ENCODE measurements around the gene TELO2.
A peak's percentile ranks its signal among the peaks of the same experiment; 100 is the strongest.

TELO2 gene

DNA sequence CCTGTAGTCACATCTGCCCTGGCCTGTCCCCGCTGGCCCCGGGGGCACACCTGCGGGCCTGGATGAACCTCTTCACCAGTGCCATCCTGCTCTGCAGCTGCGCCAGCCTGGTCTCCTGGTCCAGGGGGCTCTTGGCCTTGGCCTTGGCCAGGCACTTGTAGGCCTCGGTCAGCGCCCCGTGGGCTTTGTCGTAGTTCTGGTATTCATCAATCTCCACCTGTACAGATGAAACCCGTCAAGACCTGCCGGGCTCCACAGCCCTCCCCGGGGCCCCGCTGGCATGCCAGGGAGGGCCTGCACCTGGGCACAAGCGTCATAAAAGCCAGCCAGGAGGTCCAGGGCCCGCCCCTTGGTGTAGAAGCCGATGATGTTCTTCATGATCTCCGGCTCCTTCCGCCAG, 26.7 kb downstream of the TELO2 start:
- no peak for DNase-seq (ENCODE audit: low spot score)

DNA sequence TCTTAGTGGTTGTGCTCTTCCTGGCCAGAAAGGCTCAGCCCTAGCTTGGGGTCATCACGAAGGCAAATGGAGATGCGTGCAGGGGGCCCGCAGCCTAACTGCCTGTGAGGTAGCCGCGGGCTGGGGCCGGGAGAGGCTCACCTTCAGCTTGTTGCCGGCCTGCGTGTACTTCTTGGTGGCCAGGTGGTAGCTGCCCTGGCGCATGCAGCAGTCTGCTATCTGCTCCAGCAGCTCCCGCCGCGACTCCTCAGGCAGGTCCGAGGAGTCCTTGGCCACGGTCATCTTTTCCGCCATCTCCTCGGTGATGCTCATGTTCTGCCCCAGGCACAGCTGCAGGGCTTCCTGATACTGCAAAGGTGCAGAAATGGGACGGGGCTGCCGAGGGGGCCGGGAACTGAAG, 27.3 kb downstream of the TELO2 start:
- no peak for DNase-seq (ENCODE audit: low spot score)

GRCh38 chr16:1523581-1524245, 30.6 kb downstream of the TELO2 start:
- no peak for DNase-seq (ENCODE audit: low spot score)

DNA sequence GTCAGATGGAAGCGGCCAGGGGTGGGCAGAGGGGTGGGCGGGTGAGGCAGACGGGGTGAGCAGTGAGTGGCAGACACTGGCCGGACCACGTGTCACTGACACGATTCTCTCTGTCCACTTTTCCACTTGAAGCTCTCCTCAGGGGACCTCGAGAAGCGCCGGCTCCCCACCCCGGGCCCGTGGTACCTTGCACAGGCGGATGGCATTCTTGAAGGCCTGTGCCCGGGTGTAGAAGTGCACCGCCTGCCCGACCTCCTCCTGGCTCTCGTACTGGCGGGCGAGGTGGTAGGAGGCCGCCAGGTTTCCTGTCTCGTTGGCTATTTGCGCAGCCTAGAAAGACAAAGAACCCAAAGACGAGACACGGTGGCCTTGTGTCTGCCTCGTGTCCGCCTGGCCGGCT, 31.2 kb downstream of the TELO2 start:
- no peak for DNase-seq (ENCODE audit: low spot score)

DNA sequence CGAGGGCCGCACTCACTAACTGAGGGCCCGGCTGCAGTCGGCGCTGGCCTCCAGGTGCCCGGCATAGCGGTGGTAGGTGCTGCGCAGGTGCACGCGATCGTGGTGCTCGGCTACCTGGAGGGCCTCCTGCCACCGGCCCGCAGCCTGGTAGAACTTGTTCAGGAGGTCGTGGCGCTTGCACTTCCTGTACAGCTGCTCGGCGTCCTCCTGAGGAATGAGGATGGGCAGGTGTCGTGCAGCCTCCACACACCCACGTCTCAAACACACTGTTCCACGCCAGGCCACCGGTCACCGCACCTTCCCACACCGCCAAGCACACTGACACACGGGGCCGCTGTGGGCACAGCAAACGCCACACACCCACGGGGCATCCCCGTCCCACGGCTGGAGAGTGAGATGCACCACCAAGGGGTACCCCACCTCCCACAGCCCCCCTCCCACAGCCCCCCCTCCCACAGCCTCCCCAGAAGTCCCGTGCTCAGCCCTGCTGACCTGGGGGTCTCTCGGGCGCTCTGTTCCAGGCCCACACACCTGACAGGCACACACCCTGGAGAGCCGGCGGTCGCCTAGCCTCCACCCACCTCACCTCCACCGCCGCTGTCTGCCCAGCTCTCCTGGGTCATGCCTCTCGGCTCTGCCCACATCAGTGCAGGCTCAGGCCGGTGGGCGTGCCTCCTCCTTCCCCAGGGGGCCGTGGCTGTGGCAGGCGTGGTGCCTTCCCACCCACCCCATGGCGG, 32.9 kb downstream of the TELO2 start:
- DNase-seq (ENCODE audit: low spot score), result no peak

DNA sequence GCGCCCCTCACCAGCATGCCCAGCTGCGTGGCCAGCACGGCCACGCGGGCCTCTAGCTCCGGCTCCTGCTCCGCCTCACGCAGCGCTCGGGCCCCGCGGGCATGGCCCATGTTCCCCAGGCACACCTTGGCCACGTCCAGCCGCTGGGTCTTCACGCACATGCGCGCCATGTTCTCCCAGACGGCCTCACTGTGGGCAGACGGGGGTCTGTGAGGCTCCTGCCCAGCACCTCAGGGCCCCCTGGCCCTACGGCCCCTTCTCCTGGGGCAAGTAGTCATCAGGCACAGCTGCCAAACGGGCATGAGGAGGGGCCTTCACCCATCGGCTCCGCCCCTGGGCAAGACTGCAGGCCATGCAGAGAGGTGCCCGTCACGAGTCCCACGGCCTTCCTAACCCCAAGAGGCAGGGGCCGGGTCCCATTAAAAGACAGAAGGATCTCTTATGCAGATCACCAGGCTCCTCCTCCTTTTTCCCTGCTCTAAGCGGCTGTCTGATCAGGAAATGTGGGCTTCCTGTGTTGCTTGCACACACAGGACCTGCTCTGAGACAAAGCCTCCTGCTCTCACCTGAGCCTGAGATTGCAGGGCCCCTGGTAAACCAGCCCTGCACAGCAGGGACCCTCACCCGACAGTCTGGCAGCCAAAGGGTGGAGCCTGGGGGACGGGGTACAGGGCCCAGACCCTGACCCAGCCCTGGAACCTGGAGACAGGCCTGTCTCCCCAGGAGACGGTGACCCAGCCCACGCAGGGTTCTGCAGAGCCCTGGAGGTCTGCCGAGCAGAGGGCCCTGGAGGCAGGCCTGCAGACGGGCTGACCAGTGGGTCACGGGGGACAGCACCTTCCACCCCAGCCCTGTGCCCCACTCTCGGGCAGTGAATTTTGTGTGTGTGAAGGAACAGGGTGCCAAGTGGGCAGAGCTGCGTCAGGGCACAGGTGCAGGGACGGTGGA, 33.7 kb downstream of the TELO2 start:
- no peak for DNase-seq (ENCODE audit: low spot score)

DNA sequence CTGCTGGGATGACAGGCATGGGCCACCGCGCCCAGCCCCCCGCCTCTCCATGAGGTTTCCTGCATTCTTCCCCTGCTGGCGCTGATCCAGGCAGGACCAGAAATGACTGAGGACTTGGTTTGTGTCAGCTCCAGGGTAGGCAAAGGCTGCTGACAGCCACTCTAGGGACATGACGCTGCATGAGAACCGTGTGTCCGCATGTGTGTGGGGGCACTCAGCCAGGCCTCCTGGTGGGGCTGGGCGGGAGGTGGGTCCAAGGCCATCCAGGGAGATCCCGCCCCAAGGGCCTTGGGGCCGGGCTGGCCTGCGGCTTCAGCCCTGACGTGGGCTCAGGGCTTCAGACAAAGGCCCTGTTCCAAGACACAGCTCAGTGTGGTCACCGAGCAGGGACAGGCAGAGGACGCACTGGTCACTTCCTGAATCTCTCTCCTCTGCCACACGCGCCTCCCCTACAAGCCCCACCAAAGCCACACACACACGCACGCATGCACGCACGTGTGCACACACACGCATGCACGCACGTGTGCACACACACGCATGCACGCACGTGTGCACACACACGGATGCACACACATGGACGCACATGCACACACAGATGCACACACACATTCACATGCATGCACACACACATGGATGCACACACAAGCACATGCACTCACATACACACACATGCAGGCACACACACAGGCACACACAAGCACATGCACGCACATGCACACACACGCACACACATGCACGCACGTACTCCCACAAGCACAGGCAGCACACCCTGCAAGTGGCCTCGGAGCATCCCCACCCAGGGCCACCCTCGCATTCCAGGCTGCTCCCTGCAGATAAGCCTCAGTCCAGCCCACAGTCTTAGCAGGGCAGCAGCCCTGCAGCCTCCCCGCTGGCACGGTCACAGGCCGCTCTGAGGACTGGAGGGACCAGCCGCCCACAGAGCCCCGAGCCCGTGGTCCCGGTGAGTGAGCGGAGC, 35.0 kb downstream of the TELO2 start:
- DNase-seq (ENCODE audit: low spot score), result no peak

- DNase-seq (ENCODE audit: low spot score), result no peak
Observed at GRCh38 chr16:1528921-1529537, 35.9 kb downstream of the TELO2 start.

- no peak for DNase-seq (ENCODE audit: low spot score)
Observed at GRCh38 chr16:1530349-1530882, 37.3 kb downstream of the TELO2 start.

GRCh38 chr16:1530883-1531637, 37.9 kb downstream of the TELO2 start:
- DNase-seq (ENCODE audit: low spot score), result peak; percentile 75

DNA sequence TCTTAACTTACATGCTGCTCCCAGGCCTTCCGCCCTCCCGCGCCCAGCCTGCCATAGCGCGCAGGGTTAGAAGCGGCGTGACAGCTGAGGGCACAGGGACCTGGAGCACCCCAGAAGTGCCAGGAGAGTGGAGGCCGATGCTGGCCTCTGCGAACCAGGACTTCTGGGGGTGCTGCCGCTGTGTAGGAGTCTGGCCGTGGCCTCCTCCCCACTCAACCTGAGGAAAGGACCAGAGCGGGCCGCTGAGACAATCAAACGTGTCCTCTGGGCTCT, 38.4 kb downstream of the TELO2 start:
- no peak for DNase-seq (ENCODE audit: low spot score)

GRCh38 chr16:1532081-1532760, 39.1 kb downstream of the TELO2 start:
- DNase-seq (ENCODE audit: low spot score), result peak; percentile 64

GRCh38 chr16:1532771-1533170, 39.6 kb downstream of the TELO2 start:
- no peak for DNase-seq (ENCODE audit: low spot score)

DNA sequence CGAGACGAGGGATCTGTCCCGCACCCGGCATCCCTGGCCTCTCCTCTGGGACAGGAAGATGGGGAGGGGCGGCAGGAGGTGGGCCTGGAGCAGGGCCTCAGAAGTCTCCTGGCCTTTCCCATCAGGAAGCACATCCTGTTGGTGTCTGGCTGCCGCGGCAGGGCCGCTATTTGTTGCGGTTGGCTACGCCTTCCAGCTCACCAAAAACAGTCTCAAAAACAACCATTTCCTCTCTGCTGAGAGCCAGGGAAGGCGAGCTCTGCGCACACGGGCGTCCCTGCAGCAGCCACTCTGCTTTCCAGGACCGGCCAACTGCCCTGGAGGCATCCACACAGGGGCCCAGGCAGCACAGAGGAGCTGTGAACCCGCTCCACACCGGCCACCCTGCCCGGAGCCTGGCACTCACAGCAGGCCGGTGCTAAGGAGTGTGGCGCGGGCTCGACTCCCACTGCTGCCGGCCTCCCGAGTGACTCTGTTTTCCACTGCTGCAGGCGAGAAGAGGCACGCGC, 40.3 kb downstream of the TELO2 start, which contains the start of gene TMEM204:
Gene TMEM204 (plus strand): TSS at position 224 of the 509 bp plus-strand sequence. CDS start 610 bp downstream, outside the sequence.
- peak; percentile 83 for DNase-seq (ENCODE audit: low spot score)

DNA sequence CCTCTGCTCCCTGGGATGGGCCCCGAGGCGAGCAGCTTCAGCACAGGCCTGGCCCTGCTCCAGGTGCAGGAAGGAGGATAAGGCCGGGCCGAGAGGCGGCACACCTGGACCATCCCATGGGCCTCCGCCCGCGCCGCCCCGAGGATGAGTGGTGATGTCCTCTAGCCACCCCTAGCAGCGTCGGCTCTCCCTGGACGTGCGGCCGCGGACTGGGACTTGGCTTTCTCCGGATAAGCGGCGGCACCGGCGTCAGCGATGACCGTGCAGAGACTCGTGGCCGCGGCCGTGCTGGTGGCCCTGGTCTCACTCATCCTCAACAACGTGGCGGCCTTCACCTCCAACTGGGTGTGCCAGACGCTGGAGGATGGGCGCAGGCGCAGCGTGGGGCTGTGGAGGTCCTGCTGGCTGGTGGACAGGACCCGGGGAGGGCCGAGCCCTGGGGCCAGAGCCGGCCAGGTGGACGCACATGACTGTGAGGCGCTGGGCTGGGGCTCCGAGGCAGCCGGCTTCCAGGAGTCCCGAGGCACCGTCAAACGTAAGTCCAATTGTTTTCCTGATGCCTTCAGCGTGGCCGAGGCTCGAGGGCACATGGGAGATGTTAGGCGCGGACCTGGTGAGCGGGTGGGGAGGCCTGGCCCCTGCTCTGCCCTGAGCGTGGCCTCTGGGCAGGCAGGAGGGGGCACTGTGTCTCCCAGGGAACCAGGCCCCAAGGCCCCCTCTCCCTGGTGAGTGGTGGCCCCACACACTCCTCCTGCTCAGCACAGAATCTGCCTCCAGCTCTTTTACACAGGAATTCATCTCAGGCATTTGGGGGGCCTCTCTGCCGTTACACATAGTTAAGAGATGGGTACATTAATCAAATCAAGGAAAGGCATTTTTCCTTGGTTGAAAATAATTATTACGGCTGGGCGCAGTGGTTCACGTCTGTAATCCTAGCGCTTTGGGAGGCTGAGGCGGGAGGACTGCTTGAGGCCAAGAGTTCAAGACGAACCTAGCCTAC, 41.2 kb downstream of the TELO2 start:
- DNase-seq (ENCODE audit: low spot score), result peak; percentile 55

DNA sequence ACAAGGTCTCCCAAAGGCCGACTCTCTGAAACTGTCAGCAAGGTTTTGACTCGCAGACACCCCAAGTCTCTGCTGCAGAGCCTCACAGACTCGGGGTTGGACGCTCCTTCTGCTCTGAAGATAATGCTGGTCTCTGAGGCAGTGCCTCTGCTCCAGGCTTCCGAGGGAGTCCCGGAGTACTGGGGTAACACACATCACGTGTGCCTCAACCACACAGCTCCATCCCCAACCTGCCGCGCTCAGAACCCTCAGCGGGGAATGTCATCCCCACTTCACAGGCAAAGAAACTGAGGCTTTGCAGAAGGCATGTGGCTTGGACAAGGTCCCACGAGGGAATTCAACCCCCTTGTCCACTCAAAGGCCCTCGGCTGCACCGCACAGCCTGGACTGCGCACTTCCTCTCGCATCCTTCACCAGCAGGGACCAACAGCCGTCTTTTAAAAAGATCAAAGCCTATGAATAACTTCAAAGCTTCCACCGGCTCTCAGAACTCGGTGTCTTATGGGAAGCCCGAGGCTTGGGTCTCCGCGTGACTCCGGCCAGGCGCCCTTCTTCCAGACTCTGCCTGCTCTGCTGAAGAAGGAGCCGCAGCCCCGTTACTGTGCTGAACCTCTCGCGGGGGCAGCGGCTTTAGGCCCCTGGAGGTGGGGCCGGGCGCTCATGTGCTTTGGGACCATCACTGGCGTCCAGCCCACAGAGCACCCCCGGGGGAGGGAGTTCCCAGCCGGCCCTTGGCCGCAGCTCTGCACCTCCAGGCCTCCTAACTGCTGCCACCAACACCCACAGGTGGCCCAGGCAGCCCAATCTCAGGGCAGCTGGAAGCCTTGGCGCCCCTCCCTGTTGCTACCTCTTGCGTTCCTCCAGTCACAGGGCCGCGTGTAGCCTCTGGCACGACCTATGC, 42.5 kb downstream of the TELO2 start:
- peak; percentile 52 for DNase-seq (ENCODE audit: low spot score)

GRCh38 chr16:1536601-1537000, 43.4 kb downstream of the TELO2 start:
- DNase-seq (ENCODE audit: low spot score), result no peak

Measured in AG08396 (cell line).